Epithelial cell of prostate (primary cell): Measurements from ENCODE around the gene TREML4.
A peak's percentile ranks its signal among the peaks of the same experiment; 100 is the strongest.

Source experiments
- DNase-seq: peaks from one replicate; pipeline ENCODE4 v3.0.0-alpha.2; 2011; ENCODE audit warnings: low read depth, low spot score
- H3K27ac ChIP-seq: fragments of 450-650 bp; 2 replicates; pipeline ENCODE4 v1.5.1; 2017; ENCODE audit warnings: mild to moderate bottlenecking

The TREML4 gene

DNA sequence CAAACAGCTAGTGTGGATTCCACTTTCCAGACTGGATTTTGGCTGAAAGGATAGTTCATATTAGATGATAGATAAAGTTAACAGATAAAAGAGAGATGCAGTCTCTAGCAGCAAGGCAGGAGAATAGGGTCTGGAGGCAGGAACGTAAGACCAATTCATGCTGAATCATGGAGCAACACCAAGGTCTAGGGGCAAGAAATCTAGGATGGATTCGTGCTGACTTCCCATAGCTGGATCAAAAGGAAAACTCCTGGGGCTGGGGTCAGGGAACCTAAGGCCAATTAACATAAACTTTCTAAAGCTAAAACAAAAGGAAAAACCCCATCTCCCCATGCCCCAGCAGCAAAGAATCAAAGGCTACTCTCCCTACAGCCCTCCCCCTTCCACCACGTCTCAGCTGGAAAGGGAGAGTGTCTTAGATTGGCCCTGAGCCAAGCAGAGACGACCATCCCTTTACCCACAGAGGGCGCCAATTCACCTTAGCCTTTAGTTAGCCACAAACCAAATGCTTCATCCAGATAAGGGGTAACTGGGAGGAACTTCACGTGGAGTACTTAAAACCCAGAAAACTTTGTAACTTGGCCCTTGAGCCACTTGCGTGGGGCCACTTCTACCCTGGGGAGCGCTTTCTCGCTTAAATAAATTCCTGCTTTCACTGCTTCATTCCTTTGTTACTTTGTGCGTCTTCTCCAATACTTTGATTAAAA, 50.7 kb downstream of the TREML4 start:
- H3K27ac ChIP-seq = no peak overlapping the region
- no peak for DNase-seq

DNA sequence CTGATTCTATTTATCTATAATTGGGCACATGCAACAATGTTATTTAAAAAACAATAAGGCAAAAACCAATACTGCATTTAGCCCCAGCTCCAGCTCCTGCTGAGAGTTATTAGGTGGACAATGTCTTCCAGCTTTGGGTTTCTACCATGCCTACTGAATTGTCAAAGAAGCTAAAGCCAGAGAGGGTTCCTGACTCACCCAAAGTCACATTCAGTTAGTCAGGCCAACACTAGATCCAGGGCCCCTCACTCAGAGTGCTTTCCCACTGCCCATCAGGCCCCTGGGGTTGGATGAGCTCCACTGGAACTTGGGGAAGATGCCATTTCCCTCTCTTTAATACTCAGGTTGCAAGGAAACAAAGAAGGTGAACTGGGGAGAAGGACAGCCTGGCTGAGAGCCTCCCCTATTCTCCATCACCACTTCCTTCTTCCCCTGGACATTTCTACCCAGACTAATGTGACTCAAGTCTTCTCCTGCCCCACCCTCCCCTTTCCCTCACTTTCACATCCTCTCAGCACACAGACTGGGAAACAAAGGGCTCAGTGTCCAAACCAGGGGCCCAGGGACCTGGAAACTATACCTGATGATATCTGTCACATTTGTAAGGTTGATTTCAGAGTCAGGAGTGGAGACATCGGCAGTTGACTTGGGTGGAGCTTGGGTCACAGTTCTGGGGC, 52.4 kb downstream of the TREML4 start:
- DNase-seq = no peak
- H3K27ac ChIP-seq = no peak overlapping the region

DNA sequence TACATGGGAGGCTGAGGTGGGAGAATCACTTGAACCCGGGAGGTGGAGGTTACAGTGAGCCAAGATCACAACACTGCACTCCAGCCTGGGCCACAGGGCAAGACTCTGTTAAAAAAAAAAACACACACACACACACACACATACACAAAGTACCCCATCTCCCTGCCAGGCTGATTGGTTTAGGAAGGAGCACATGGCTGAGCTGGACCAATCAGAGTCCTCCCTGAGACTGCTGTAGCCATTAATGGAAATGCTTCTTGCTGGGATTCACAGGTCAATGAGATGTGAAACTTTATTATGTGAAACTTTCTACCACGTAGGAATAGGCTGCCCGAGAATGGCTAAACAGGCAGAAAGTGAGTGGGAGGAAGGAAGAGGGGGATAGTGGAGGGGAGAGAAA, 55.5 kb downstream of the TREML4 start:
- no peak overlapping the region for H3K27ac ChIP-seq
- no peak for DNase-seq

DNA sequence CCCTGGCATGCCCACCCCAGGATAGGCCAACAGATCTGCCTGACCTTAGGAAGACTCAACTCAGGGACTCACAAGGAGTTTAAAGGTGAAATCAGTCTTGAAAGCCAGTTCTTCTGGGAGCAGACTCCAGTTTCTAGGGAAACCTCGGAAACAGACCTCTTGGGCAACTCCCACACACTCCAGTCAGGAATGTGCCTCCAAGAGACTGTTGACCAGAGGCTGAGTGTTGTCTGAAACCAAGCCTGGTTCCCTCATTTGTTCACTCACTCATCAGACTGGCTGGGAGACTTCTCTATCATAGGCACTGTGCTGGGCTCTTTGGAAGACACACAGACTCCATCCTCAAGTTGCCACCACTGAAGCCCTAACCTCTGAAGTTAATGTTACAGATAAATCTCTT, 56.6 kb downstream of the TREML4 start:
- H3K27ac ChIP-seq = no peak overlapping the region
- DNase-seq = no peak

DNA sequence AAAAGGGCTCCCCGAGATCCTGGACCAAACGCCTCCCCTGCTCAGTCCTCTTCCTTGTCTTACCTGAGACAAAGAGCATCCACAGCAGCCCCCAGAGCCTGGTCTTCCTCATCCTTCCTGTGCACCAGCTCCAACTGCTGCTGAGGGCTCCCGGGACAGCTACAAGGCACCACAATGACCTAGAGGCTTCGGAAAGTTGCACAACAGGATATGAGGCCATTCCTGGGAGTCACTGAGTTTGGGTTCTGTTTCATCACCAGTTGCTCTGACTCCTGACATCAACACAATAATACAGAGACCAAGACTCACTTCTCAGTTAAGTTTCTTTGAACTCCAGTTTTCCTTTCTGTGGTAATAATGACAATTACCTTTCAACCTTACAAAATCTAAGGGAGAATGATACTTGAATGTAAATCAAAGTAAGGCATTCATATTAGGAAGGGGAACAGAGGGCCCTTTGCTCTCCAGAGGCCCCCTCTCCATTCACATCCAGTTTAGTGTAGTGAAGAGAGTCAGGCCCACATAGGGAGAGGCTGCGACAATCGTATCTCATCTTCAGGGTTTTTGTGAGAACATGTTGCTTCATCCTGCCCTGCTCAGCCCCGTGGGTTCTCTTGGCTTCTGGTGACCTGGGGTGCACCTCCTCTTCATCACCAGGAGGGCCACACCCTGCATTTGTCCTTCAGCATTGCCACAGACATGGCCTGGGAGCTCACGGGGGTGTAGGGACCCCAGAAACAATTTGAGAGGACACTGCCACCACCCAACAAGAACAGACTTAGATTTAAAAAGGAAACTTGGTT, 58.6 kb downstream of the TREML4 start, which contains the start of gene TREM1:
Gene TREM1, minus strand, starts transcription at position 139 of the 803 bp plus-strand sequence. Its CDS starts 27 bp downstream, at position 112.
- DNase-seq = peak; percentile 73

DNA sequence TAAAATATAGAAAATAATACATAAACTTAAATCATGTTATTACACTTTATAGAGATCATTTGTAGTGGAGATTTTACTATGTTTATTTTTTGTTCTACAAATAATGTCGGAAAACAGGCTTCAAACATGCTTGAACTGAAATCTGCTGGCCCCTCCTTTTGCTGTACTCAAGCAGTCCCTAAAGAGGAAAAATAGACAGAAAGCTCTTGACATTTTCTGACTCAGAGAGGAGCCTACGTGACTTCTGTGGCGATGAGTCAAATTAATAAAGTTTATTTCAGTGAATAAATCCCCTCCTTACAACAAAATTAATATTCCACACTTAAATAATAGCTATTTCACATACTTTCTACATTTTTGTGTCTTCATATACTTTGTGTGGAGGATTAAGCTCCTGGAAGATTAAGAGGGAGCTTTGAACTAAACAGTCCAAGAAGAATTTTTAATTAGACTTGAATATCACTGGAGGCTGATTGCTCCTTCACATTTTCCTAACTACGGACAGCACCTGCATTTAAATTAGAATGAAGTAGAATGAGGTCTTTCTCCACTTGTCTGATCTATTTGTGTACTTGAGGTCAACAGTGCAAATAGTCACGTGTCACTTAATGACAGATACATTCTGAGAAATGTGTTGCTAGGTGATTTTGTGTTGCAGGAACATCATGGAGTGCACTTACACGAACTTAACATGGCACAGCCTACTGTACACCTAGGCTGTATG, 60.0 kb downstream of the TREML4 start:
- DNase-seq = peak; percentile 37
- peak overlapping the region; percentile 73 for H3K27ac ChIP-seq

More for the DNA sequence above, 58.6 kb downstream of the TREML4 start, which contains the start of gene TREM1:
- peak within 1 kb of the TSS; percentile 73 for H3K27ac ChIP-seq
